Breast epithelium (tissue), 3 donors: ENCODE measurements around the gene TK1.
A peak's percentile ranks its signal among the peaks of the same experiment; 100 is the strongest.

Experiments used
- CTCF ChIP-seq, 3 donors: fragments of 450-650 bp; IDR thresholded peaks; one replicate each; pipeline ENCODE4 v1.5.1; 2016 to 2017; ENCODE audit warnings: antibody characterized with exemption in 3 of 3, mild to moderate bottlenecking in 3 of 3, moderate library complexity in 3 of 3
- POLR2A ChIP-seq: fragments of 450-650 bp; IDR thresholded peaks from one replicate; pipeline ENCODE4 v1.6.1; 2016; ENCODE audit warnings: antibody characterized with exemption, mild to moderate bottlenecking, moderate library complexity
- POLR2AphosphoS5 ChIP-seq, 3 donors: sonication (generic); formaldehyde crosslinking; IDR thresholded peaks; one replicate each; pipeline ENCODE4 v1.6.1; 2017; ENCODE audit warnings: antibody characterized with exemption in 3 of 3

GRCh38 chr17:78174346-78174869, 12.4 kb downstream of the TK1 start:
- peak; percentile 72 to 86 (median 80) for TF ChIP-seq CTCF (IDR thresholded peaks at IDR 0.05)
- no peak for TF ChIP-seq POLR2A
- TF ChIP-seq POLR2AphosphoS5 (IDR thresholded peaks at IDR 0.05) = peak; percentile 63 to 68 (median 63)
